ENCODE measurements around the gene PTX4. TPM values are rescaled to one million over a fixed set of nuclear protein-coding genes. Genes with fewer than 3 reads are reported as not detected.

The PTX4 gene
- polyA plus RNA-seq, 3 donors, result 0.19 TPM; not detected in 2

GRCh38 chr16:1492082-1492922, 3.6 kb upstream of the PTX4 start:
- H3K9me3 Mint-ChIP-seq, result peaks cover 0 to 2% (median 0%) of the 10 kb centered on the region in 7 donors
- H3K27me3 Mint-ChIP-seq (ENCODE audit: low read depth in 3 of 3), result peaks cover 0 to 2% (median 0%) of the 10 kb centered on the region in 3 donors
- intact Hi-C loops (cut with micrococcal nuclease), result loop anchor here in 1 of 2 donors (2.0 to 5.0 kb wide), 2 partner anchors 22 to 70 kb away; partner anchors contain the start of gene UQCC4
- Histone ChIP-seq H3K9me3 (replicated peaks in 1 of 2; ENCODE audit: control insufficient read depth in 1 of 2, insufficient read depth in 1 of 2, low read length in 2 of 2) (no peaks in the 10 kb centered on the region), H3K4me1 (ENCODE audit: control insufficient read depth in 1 of 2, insufficient read depth in 2 of 2, low read length in 2 of 2) (peaks cover 35 to 40% of the 10 kb centered on the region in 2 donors), H3K27me3 (ENCODE audit: control insufficient read depth in 2 of 2, insufficient read depth in 2 of 2, low read length in 2 of 2) (no peaks in the 10 kb centered on the region), H2AFZ (ENCODE audit: insufficient read depth, low read depth, low read length, poor library complexity, severe bottlenecking) (peak overlapping the region; percentile 87), H3K4me3 (replicated peaks in 1 of 3; ENCODE audit: low read depth in 2 of 3, low read length in 3 of 3) (peak overlapping the region; percentile 40 to 90 (median 81)), H3K4me2 (replicated peaks; ENCODE audit: extremely low read depth, low read length, poor library complexity, severe bottlenecking) (peak overlapping the region; percentile 92), H3K36me3 (replicated peaks in 1 of 2; ENCODE audit: control insufficient read depth in 1 of 2, insufficient read depth in 2 of 2, low read length in 2 of 2) (peaks cover 26 to 28% of the 10 kb centered on the region in 2 donors), H3K79me2 (ENCODE audit: insufficient read depth, low read length) (peaks cover 20% of the 10 kb centered on the region), H3K9ac (ENCODE audit: insufficient read depth, low read length, poor library complexity, severe bottlenecking) (peak overlapping the region; percentile 86), H4K20me1 (ENCODE audit: insufficient read depth, low read length) (no peaks in the 10 kb centered on the region), H3K27ac (ENCODE audit: low read depth in 1 of 2, low read length in 2 of 2) (peak overlapping the region; percentile 78 to 96)
- peaks cover 8 to 26% of the 10 kb centered on the region in 2 donors for H3K36me3 Mint-ChIP-seq
- DNase-seq, result no peak
- peaks cover 29% of the 10 kb centered on the region for H3K4me1 Mint-ChIP-seq
- TF ChIP-seq, protein P1, sequence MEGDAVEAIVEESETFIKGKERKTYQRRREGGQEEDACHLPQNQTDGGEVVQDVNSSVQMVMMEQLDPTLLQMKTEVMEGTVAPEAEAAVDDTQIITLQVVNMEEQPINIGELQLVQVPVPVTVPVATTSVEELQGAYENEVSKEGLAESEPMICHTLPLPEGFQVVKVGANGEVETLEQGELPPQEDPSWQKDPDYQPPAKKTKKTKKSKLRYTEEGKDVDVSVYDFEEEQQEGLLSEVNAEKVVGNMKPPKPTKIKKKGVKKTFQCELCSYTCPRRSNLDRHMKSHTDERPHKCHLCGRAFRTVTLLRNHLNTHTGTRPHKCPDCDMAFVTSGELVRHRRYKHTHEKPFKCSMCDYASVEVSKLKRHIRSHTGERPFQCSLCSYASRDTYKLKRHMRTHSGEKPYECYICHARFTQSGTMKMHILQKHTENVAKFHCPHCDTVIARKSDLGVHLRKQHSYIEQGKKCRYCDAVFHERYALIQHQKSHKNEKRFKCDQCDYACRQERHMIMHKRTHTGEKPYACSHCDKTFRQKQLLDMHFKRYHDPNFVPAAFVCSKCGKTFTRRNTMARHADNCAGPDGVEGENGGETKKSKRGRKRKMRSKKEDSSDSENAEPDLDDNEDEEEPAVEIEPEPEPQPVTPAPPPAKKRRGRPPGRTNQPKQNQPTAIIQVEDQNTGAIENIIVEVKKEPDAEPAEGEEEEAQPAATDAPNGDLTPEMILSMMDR (IDR thresholded peaks at IDR 0.05), result no peak
- H3K27ac Mint-ChIP-seq, result peak overlapping the region; percentile 94 to 99 (median 98)
- WGBS (ENCODE audit: insufficient coverage), result 88% methylated on average over 17 of the region's 23 CpGs
- H3K4me3 Mint-ChIP-seq, result peak overlapping the region; percentile 92 to 94

DNA sequence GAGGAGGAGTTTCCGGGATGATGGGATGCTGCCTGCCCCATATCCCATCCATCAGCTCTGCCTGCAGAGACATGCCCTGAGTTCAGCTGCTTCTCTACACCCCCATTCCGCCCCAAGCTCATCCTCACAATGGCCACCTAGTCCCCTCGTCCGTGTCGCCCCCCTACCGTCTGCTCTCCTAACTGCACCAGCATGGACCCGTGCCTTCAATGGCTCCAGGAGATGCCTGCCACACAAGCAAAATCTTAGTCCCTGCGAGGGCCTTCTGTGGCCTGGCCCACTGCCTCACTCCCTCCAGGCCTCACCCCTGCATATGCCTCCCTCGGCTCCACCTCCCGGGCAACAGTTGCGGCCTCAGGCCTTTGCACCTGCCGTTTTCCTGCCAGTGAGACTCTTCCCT, 2.6 kb upstream of the PTX4 start:
- peaks cover 0 to under 1% (median 0%) of the 10 kb centered on the region in 3 donors for H3K27me3 Mint-ChIP-seq (ENCODE audit: low read depth in 3 of 3)
- Histone ChIP-seq H3K79me2 (ENCODE audit: insufficient read depth, low read length) (peaks cover 20% of the 10 kb centered on the region), H3K27me3 (ENCODE audit: control insufficient read depth in 2 of 2, insufficient read depth in 2 of 2, low read length in 2 of 2) (no peaks in the 10 kb centered on the region), H3K36me3 (replicated peaks in 1 of 2; ENCODE audit: control insufficient read depth in 1 of 2, insufficient read depth in 2 of 2, low read length in 2 of 2) (peaks cover 17 to 19% of the 10 kb centered on the region in 2 donors), H3K4me1 (ENCODE audit: control insufficient read depth in 1 of 2, insufficient read depth in 2 of 2, low read length in 2 of 2) (peaks cover 35 to 40% of the 10 kb centered on the region in 2 donors), H3K4me3 (replicated peaks in 1 of 3; ENCODE audit: low read depth in 2 of 3, low read length in 3 of 3) (no peak overlapping the region), H3K9ac (ENCODE audit: insufficient read depth, low read length, poor library complexity, severe bottlenecking) (no peak overlapping the region), H3K4me2 (replicated peaks; ENCODE audit: extremely low read depth, low read length, poor library complexity, severe bottlenecking) (no peak overlapping the region), H4K20me1 (ENCODE audit: insufficient read depth, low read length) (no peaks in the 10 kb centered on the region), H2AFZ (ENCODE audit: insufficient read depth, low read depth, low read length, poor library complexity, severe bottlenecking) (no peak overlapping the region), H3K9me3 (replicated peaks in 1 of 2; ENCODE audit: control insufficient read depth in 1 of 2, insufficient read depth in 1 of 2, low read length in 2 of 2) (no peaks in the 10 kb centered on the region), H3K27ac (ENCODE audit: low read depth in 1 of 2, low read length in 2 of 2) (no peak overlapping the region)
- H3K4me3 Mint-ChIP-seq, result no peak overlapping the region
- TF ChIP-seq, protein P1 (IDR thresholded peaks at IDR 0.05), result no peak
- DNase-seq, result no peak
- peak overlapping the region in 2 of 7 donors; percentile 36 to 41 for H3K27ac Mint-ChIP-seq
- peaks cover 0 to 2% (median 0%) of the 10 kb centered on the region in 7 donors for H3K9me3 Mint-ChIP-seq
- 92% methylated on average over 12 of the region's 12 CpGs for WGBS (ENCODE audit: insufficient coverage)
- peaks cover 29% of the 10 kb centered on the region for H3K4me1 Mint-ChIP-seq
- peaks cover under 1 to 17% of the 10 kb centered on the region in 2 donors for H3K36me3 Mint-ChIP-seq
- intact Hi-C loops (cut with micrococcal nuclease), result loop anchor here in 1 of 2 donors (5.0 kb wide), 1 partner anchor 69 kb away; the partner anchor contains the start of gene UQCC4

Measured in CD14-positive monocyte (primary cell).